H9 (cell line): Measurements from ENCODE around the gene MORN1. TPM values are rescaled to one million over a fixed set of nuclear protein-coding genes. Genes with fewer than 3 reads are reported as not detected.

Source experiments
- DNase-seq: peaks from one replicate; pipeline ENCODE4 v3.0.0-alpha.2; 2017
- H2AFZ ChIP-seq: one replicate; pipeline ENCODE4 v1.6.1; 2013; ENCODE audit warnings: mild to moderate bottlenecking, low read length, control low read depth, moderate library complexity
- H2AK5ac ChIP-seq: 2 replicates; pipeline ENCODE4 v1.6.1; 2013; ENCODE audit warnings: low read length, control low read depth, mixed read lengths; ENCODE audit not compliant: insufficient read length
- H2BK120ac ChIP-seq: one replicate; pipeline ENCODE4 v1.6.1; 2013; ENCODE audit warnings: low read depth, mild to moderate bottlenecking, low read length, control low read depth, inconsistent platforms; ENCODE audit not compliant: poor library complexity, severe bottlenecking
- H2BK12ac ChIP-seq: 2 replicates; pipeline ENCODE4 v1.6.1; 2013; ENCODE audit warnings: low read length, control low read depth, mixed read lengths, low read depth; ENCODE audit not compliant: insufficient read length
- H2BK15ac ChIP-seq: 2 replicates; pipeline ENCODE4 v1.6.1; 2013; ENCODE audit warnings: low read depth, low read length, control low read depth
- H2BK20ac ChIP-seq: one replicate; pipeline ENCODE4 v1.6.1; 2013; ENCODE audit warnings: low read depth, mild to moderate bottlenecking, low read length, control low read depth, inconsistent platforms; ENCODE audit not compliant: poor library complexity, severe bottlenecking
- H2BK5ac ChIP-seq: 2 replicates; pipeline ENCODE4 v1.6.1; 2013; ENCODE audit warnings: low read length, control low read depth, mixed read lengths; ENCODE audit not compliant: insufficient read length
- H3K14ac ChIP-seq: 2 replicates; pipeline ENCODE4 v1.6.1; 2013; ENCODE audit warnings: low read length, control low read depth; ENCODE audit not compliant: insufficient read depth
- H3K18ac ChIP-seq: 2 replicates; pipeline ENCODE4 v1.6.1; 2013; ENCODE audit warnings: low read depth, mild to moderate bottlenecking, mixed read lengths, low read length, control low read depth; ENCODE audit not compliant: insufficient read length
- H3K23ac ChIP-seq: 2 replicates; pipeline ENCODE4 v1.6.1; 2013; ENCODE audit warnings: low read length, control low read depth, mixed read lengths, low read depth; ENCODE audit not compliant: insufficient read length
- H3K23me2 ChIP-seq: 2 replicates; pipeline ENCODE4 v1.6.1; 2013; ENCODE audit warnings: low read depth, mild to moderate bottlenecking, mixed read lengths, low read length, control low read depth; ENCODE audit not compliant: insufficient read length, poor library complexity, severe bottlenecking
- H3K27ac ChIP-seq: 2 replicates; pipeline ENCODE4 v1.5.1; 2013; ENCODE audit warnings: low read length, control low read depth, mixed read lengths, low read depth; ENCODE audit not compliant: insufficient read length
- H3K27me3 ChIP-seq: 2 replicates; pipeline ENCODE4 v1.6.1; 2013; ENCODE audit warnings: low read length, control low read depth, inconsistent platforms; ENCODE audit not compliant: insufficient read depth
- H3K4ac ChIP-seq: 2 replicates; pipeline ENCODE4 v1.6.1; 2013; ENCODE audit warnings: low read depth, mild to moderate bottlenecking, control low read depth, inconsistent platforms, low read length, moderate library complexity
- H3K4me1 ChIP-seq: 2 replicates; pipeline ENCODE4 v1.6.1; 2013; ENCODE audit warnings: low read length, control low read depth, inconsistent platforms; ENCODE audit not compliant: insufficient read depth
- H3K4me2 ChIP-seq: 2 replicates; pipeline ENCODE4 v1.6.1; 2013; ENCODE audit warnings: low read length, control low read depth, mixed read lengths; ENCODE audit not compliant: insufficient read length, insufficient read depth
- H3K56ac ChIP-seq: 2 replicates; pipeline ENCODE4 v1.6.1; 2013; ENCODE audit warnings: low read depth, mild to moderate bottlenecking, mixed read lengths, low read length, control low read depth; ENCODE audit not compliant: insufficient read length
- H3K79me1 ChIP-seq: 2 replicates; pipeline ENCODE4 v1.6.1; 2013; ENCODE audit warnings: low read depth, mild to moderate bottlenecking, moderate library complexity, low read length, control low read depth, inconsistent platforms; ENCODE audit not compliant: insufficient read depth, poor library complexity, severe bottlenecking
- H3K79me2 ChIP-seq: 2 replicates; pipeline ENCODE4 v1.6.1; 2013; ENCODE audit warnings: low read length, control low read depth, inconsistent platforms; ENCODE audit not compliant: insufficient read depth
- H3K9ac ChIP-seq: 2 replicates; pipeline ENCODE4 v1.6.1; 2013; ENCODE audit warnings: low read length, control low read depth, mixed read lengths; ENCODE audit not compliant: insufficient read length; ENCODE audit errors: extremely low read depth
- H3K9me3 ChIP-seq: one replicate; pipeline ENCODE4 v1.6.1; 2013; ENCODE audit warnings: low read depth, low read length, inconsistent platforms; ENCODE audit not compliant: control insufficient read depth
- H3T11ph ChIP-seq: one replicate; pipeline ENCODE4 v1.6.1; 2013; ENCODE audit warnings: mild to moderate bottlenecking, low read length, control low read depth, inconsistent platforms
- H4K20me1 ChIP-seq: one replicate; pipeline ENCODE4 v1.6.1; 2013; ENCODE audit not compliant: control insufficient read depth, insufficient read length, insufficient read depth
- H4K5ac ChIP-seq: 2 replicates; pipeline ENCODE4 v1.6.1; 2013; ENCODE audit warnings: low read depth, mild to moderate bottlenecking, mixed read lengths, low read length, control low read depth; ENCODE audit not compliant: insufficient read length
- H4K8ac ChIP-seq: replicated peaks from 2 replicates; pipeline ENCODE4 v1.6.1; 2013; ENCODE audit warnings: low read length, control low read depth, mixed read lengths, low read depth; ENCODE audit not compliant: insufficient read length
- H4K91ac ChIP-seq: 2 replicates; pipeline ENCODE4 v1.6.1; 2013; ENCODE audit warnings: low read depth, mild to moderate bottlenecking, moderate library complexity, mixed read lengths, low read length, control low read depth; ENCODE audit not compliant: insufficient read length
- H3K27ac Mint-ChIP-seq, 3 experiments: 2 replicates in 2 of 3; 3 replicates in 1 of 3; pipeline ENCODE4 v1.8.0; 2020 to 2021; ENCODE audit warnings: mixed read lengths in 3 of 3, mild to moderate bottlenecking in 1 of 3, moderate library complexity in 1 of 3
- H3K27me3 Mint-ChIP-seq: 2 replicates; pipeline ENCODE4 v1.8.0; 2021; ENCODE audit warnings: low read depth, mild to moderate bottlenecking, moderate library complexity, mixed read lengths
- H3K36me3 Mint-ChIP-seq, 3 experiments: 2 replicates in 2 of 3; 3 replicates in 1 of 3; pipeline ENCODE4 v1.8.0; 2020 to 2021; ENCODE audit warnings: low read depth in 3 of 3, mixed read lengths in 3 of 3; ENCODE audit not compliant: insufficient read depth in 1 of 3
- H3K4me1 Mint-ChIP-seq, 2 experiments: 2 replicates each; pipeline ENCODE4 v1.8.0; 2020; ENCODE audit warnings: mixed read lengths in 2 of 2
- H3K4me3 Mint-ChIP-seq, 2 experiments: 2 replicates in 1 of 2; 3 replicates in 1 of 2; pipeline ENCODE4 v1.8.0; 2020 to 2021; ENCODE audit warnings: mild to moderate bottlenecking in 2 of 2, mixed read lengths in 2 of 2, moderate library complexity in 1 of 2
- H3K9me3 Mint-ChIP-seq, 2 experiments: 2 replicates in 1 of 2; 3 replicates in 1 of 2; pipeline ENCODE4 v1.8.0; 2020; ENCODE audit warnings: mild to moderate bottlenecking in 2 of 2, mixed read lengths in 2 of 2, moderate library complexity in 1 of 2
- CTCF ChIP-seq: fragments of 200-600 bp; sonication (generic); conservative IDR thresholded peaks from 3 replicates; pipeline ENCODE4 v1.8.0; 2021; ENCODE audit warnings: antibody characterized with exemption, mild to moderate bottlenecking
- WGBS: extraction: QIAGEN DNeasy Blood & Tissue Kit; methylation state at CpG from one replicate; pipeline ENCODE4 v1.1.7; 2013; ENCODE audit warnings: missing lambda C conversion rate, low lambda C conversion rate, mixed read lengths; ENCODE audit not compliant: insufficient read length; ENCODE audit errors: extremely low coverage; 5-methylcytosine and 5-hydroxymethylcytosine counted together
- total RNA-seq: library from RNA; stranded (reverse); gene quantifications from 2 replicates; pipeline ENCODE4 v1.2.1, GENCODE V29; 2021

The MORN1 gene
- total RNA-seq, 1 experiment from 2014 or later: 12.7 TPM

GRCh38 chr1:2324553-2325366, 66.6 kb downstream of the MORN1 start:
- Histone ChIP-seq H2AFZ (no peak overlapping the region), H3K4me1 (no peaks in the 10 kb centered on the region), H3K79me2 (no peaks in the 10 kb centered on the region), H4K91ac (no peak overlapping the region), H3K18ac (no peak overlapping the region), H3K9me3 (no peaks in the 10 kb centered on the region), H4K5ac (no peak overlapping the region), H2AK5ac (no peak overlapping the region), H3K56ac (no peak overlapping the region), H3K9ac (no peak overlapping the region), H2BK12ac (no peak overlapping the region), H3T11ph (no peak overlapping the region), H3K27ac (no peak overlapping the region), H3K79me1 (no peaks in the 10 kb centered on the region), H3K23ac (no peak overlapping the region), H2BK20ac (no peak overlapping the region), H4K8ac (no peak overlapping the region), H3K4me2 (no peak overlapping the region), H2BK15ac (no peak overlapping the region), H3K23me2 (no peaks in the 10 kb centered on the region), H2BK120ac (no peak overlapping the region), H3K4ac (no peak overlapping the region), H2BK5ac (no peak overlapping the region), H3K27me3 (no peaks in the 10 kb centered on the region), H3K14ac (no peak overlapping the region; the same call in 1 of the 2 replicates), H4K20me1 (no peaks in the 10 kb centered on the region)
- Mint-ChIP-seq H3K27me3 (peaks cover 6% of the 10 kb centered on the region), H3K4me3 (no peak overlapping the region), H3K27ac (no peak overlapping the region; a peak in 2 of 7 replicates), H3K9me3 (0 out of 5 replicates have a peak, but pooled peaks cover 0 to 2% of the 10 kb centered on the region in 2 experiments), H3K4me1 (peaks cover 0 to 8% of the 10 kb centered on the region in 2 experiments; a peak in 2 of 4 replicates), H3K36me3 (no peaks in the 10 kb centered on the region; a peak in 2 of 7 replicates)
- no peak for DNase-seq
- TF ChIP-seq CTCF: no peak
- WGBS: no CpG with 5 or more reads among the region's 18 CpGs
